Ectodermal cell (in vitro differentiated cells): Measurements from ENCODE around the gene MAPRE2.

ENCODE experiments used
- H3K27ac ChIP-seq: 2 replicates; pipeline ENCODE4 v1.7.0; 2013; ENCODE audit warnings: mild to moderate bottlenecking, low read depth, low read length; ENCODE audit not compliant: insufficient read depth, poor library complexity, severe bottlenecking
- H3K27me3 ChIP-seq: 2 replicates; pipeline ENCODE4 v1.7.0; 2013; ENCODE audit warnings: mild to moderate bottlenecking, low read length; ENCODE audit not compliant: insufficient read depth, control insufficient read depth, poor library complexity, severe bottlenecking
- H3K36me3 ChIP-seq: one replicate; pipeline ENCODE4 v1.7.0; 2013; ENCODE audit warnings: low read length; ENCODE audit not compliant: control insufficient read depth, insufficient read depth
- H3K4me1 ChIP-seq: one replicate; pipeline ENCODE4 v1.7.0; 2013; ENCODE audit warnings: low read length; ENCODE audit not compliant: control insufficient read depth, insufficient read depth
- H3K4me3 ChIP-seq: 2 replicates; pipeline ENCODE4 v1.7.0; 2013; ENCODE audit warnings: low read depth, low read length, control low read depth; ENCODE audit not compliant: insufficient read depth
- H3K9me3 ChIP-seq: 2 replicates; pipeline ENCODE4 v1.7.0; 2013; ENCODE audit warnings: mild to moderate bottlenecking, low read length, moderate library complexity; ENCODE audit not compliant: control insufficient read depth
- WGBS, 2 experiments: methylation state at CpG; one replicate each; pipeline ENCODE4 v1.1.7; 2013; ENCODE audit warnings: missing lambda C conversion rate in 2 of 2; 5-methylcytosine and 5-hydroxymethylcytosine counted together

Gene MAPRE2

GRCh38 chr18:35117951-35118411, 76.8 kb downstream of the MAPRE2 start:
- no peaks in the 10 kb centered on the region for H3K9me3 ChIP-seq
- no peaks in the 10 kb centered on the region for H3K27me3 ChIP-seq
- H3K4me1 ChIP-seq = peaks cover 18% of the 10 kb centered on the region
- no peaks in the 10 kb centered on the region for H3K36me3 ChIP-seq
- no peak overlapping the region for H3K27ac ChIP-seq
- WGBS, 2 experiments = 65 to 70% methylated on average over 7 of the region's 7 CpGs
- no peak overlapping the region for H3K4me3 ChIP-seq

- peaks cover 19% of the 10 kb centered on the region for H3K4me1 ChIP-seq
- H3K27me3 ChIP-seq = no peaks in the 10 kb centered on the region
- WGBS, 2 experiments = 83 to 87% methylated on average over 3 of the region's 3 CpGs
- H3K4me3 ChIP-seq = no peak overlapping the region
- no peak overlapping the region for H3K27ac ChIP-seq
- H3K9me3 ChIP-seq = no peaks in the 10 kb centered on the region
- H3K36me3 ChIP-seq = no peaks in the 10 kb centered on the region
Observed at GRCh38 chr18:35118641-35119040, 77.4 kb downstream of the MAPRE2 start.

GRCh38 chr18:35121038-35121437, 79.8 kb downstream of the MAPRE2 start:
- no peak overlapping the region for H3K4me3 ChIP-seq
- no peak overlapping the region for H3K27ac ChIP-seq
- 90 to 98% methylated on average over 3 of the region's 3 CpGs for WGBS, 2 experiments
- no peaks in the 10 kb centered on the region for H3K27me3 ChIP-seq
- H3K4me1 ChIP-seq = peaks cover 19% of the 10 kb centered on the region
- no peaks in the 10 kb centered on the region for H3K9me3 ChIP-seq
- H3K36me3 ChIP-seq = no peaks in the 10 kb centered on the region

DNA sequence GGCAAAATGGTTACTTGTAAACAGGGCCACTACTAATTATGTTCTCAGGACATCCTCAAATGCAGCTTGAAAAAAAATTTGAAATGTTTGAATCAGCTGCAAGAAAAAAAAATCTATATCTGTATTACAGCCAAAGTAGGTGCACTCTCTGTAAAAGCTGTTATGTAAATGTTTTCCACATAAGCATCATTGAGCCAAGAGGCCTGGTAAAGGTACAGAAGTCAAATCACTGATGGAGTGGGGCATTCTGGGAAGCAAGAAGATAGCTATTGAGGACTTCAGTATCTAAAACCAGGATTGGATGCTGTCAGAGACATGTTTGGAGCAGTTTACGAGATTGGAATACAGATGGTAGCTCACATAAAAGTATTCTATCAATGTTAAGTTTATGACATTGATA, 80.3 kb downstream of the MAPRE2 start:
- Histone ChIP-seq H3K27me3 (no peaks in the 10 kb centered on the region), H3K4me1 (peaks cover 19% of the 10 kb centered on the region), H3K4me3 (no peak overlapping the region), H3K36me3 (no peaks in the 10 kb centered on the region), H3K9me3 (no peaks in the 10 kb centered on the region), H3K27ac (no peak overlapping the region)
- WGBS, 2 experiments = 86 to 100% methylated on average over 1 of the region's 1 CpG

DNA sequence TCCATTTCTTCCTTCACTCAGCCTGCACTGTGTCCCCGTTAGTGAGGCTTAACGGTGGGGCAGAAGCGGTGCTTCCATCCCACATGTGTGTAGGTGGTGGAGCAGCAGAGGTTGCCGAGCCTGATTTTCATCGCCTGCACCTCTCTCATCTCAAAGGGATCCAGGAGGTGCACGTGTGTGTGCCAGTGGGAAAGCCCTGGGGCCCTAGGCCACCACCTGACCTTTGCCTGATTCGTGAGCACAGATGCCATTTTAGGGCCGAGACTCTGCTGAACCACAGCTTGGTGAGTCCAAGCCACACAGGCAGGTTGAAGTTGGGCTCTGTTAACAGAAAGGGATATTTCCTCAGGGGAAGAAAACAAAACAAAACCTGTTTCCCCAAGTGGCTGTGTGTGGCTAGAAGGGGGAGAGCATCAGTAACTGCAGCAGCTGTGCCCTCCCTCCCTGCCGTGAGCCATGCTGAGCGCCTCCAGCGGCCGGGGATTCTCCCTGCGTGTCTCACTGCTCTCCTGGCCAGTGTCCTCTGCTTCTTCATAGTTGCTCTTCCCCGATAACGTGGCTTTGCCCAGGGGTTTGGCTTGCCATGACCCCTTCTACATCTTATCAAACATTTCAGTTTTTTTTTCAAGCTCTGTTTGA, 81.5 kb downstream of the MAPRE2 start:
- Histone ChIP-seq H3K36me3 (no peaks in the 10 kb centered on the region), H3K27me3 (no peaks in the 10 kb centered on the region), H3K4me1 (peaks cover 17% of the 10 kb centered on the region), H3K4me3 (no peak overlapping the region), H3K27ac (no peak overlapping the region), H3K9me3 (no peaks in the 10 kb centered on the region)
- WGBS, 2 experiments = 55% methylated on average over 15 of the region's 15 CpGs

DNA sequence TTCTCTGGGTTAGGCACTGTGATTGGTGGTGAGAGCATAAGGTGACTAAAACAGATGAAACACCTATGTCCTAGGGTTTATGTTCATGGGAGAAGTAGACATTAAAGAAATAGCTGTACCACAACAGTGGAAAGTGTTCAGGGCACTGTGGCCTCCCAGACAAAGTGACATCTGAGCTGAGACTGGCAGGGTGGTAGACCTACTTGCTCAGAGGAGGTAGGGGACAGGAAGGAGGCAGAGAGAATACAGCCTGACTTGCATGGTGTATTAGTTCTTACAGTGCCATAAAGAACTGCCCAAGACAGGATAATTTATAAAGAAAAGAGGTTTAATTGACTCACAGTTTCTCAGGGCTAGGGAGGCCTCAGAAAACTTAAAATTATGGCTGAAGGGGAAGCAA, 82.6 kb downstream of the MAPRE2 start:
- Histone ChIP-seq H3K9me3 (no peaks in the 10 kb centered on the region), H3K36me3 (no peaks in the 10 kb centered on the region), H3K27me3 (no peaks in the 10 kb centered on the region), H3K4me1 (peaks cover 7% of the 10 kb centered on the region), H3K27ac (no peak overlapping the region), H3K4me3 (no peak overlapping the region)

DNA sequence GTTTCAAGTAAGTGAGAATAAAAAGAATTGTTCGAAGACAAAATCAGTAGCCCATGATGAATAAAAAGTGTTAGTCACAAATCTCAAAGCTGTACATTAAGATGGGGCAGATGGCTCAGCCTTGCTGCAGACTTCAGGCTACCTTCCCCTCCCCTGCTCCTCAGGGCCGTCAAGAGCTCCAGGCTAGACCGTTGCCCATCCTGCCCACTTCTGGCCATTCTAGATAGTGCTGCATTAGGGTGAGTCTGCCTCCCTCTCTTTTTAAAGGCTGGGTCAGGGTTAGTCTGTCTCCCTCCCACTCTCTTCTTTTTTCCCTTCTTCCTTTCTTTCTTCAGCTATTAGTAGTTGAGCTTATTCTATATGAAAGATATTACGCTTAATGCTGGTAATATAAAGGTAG, 86.0 kb downstream of the MAPRE2 start:
- Histone ChIP-seq H3K27ac (no peak overlapping the region), H3K4me1 (peaks cover 5% of the 10 kb centered on the region), H3K27me3 (no peaks in the 10 kb centered on the region), H3K36me3 (no peaks in the 10 kb centered on the region), H3K4me3 (no peak overlapping the region), H3K9me3 (no peaks in the 10 kb centered on the region)
- 67 to 78% methylated on average over 3 of the region's 4 CpGs for WGBS, 2 experiments

GRCh38 chr18:35128675-35129074, 87.5 kb downstream of the MAPRE2 start:
- 93% methylated on average over 7 of the region's 7 CpGs for WGBS, 2 experiments
- Histone ChIP-seq H3K27ac (no peak overlapping the region), H3K36me3 (peaks cover 3% of the 10 kb centered on the region), H3K9me3 (no peaks in the 10 kb centered on the region), H3K27me3 (no peaks in the 10 kb centered on the region), H3K4me1 (no peaks in the 10 kb centered on the region), H3K4me3 (no peak overlapping the region)

GRCh38 chr18:35130236-35130635, 89.0 kb downstream of the MAPRE2 start:
- Histone ChIP-seq H3K27ac (no peak overlapping the region), H3K4me3 (no peak overlapping the region), H3K9me3 (no peaks in the 10 kb centered on the region), H3K36me3 (peaks cover 3% of the 10 kb centered on the region), H3K27me3 (no peaks in the 10 kb centered on the region), H3K4me1 (no peaks in the 10 kb centered on the region)

DNA sequence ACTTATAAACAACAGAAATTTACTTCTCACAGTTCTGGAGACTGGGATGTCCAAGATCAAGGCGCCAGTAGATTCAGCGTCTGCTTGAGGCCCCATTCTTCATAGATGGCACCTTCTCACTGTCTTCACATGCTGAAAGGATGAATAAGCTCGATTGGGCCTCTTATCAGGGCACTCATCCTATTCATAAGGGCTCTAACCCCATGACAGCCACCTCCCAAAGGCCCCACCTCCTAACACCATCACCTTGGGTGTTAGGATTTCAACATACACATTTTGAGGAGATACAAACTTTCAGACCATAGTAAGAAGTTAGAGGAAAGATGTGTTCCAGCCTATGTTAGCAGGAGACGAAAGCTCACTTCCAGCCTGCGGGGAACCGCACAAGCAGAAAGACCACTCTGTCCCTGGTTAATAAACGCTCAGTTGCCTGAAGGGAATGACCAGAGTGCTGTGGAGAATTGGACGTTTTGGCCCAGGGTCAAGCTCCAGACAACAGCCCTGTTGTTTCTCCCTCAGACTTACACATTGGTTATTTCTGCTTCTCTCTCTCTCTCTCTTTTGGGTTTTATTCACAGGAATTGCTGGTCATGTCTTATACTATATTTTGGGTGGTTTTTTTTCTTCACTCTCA, 90.3 kb downstream of the MAPRE2 start:
- H3K4me3 ChIP-seq = no peak overlapping the region
- no peak overlapping the region for H3K27ac ChIP-seq
- no peaks in the 10 kb centered on the region for H3K4me1 ChIP-seq
- no peaks in the 10 kb centered on the region for H3K27me3 ChIP-seq
- H3K9me3 ChIP-seq = no peaks in the 10 kb centered on the region
- WGBS, 2 experiments = 93 to 95% methylated on average over 8 of the region's 8 CpGs
- H3K36me3 ChIP-seq = peaks cover 3% of the 10 kb centered on the region
